Measurements from ENCODE around the gene ASAP2.

The ASAP2 gene

DNA sequence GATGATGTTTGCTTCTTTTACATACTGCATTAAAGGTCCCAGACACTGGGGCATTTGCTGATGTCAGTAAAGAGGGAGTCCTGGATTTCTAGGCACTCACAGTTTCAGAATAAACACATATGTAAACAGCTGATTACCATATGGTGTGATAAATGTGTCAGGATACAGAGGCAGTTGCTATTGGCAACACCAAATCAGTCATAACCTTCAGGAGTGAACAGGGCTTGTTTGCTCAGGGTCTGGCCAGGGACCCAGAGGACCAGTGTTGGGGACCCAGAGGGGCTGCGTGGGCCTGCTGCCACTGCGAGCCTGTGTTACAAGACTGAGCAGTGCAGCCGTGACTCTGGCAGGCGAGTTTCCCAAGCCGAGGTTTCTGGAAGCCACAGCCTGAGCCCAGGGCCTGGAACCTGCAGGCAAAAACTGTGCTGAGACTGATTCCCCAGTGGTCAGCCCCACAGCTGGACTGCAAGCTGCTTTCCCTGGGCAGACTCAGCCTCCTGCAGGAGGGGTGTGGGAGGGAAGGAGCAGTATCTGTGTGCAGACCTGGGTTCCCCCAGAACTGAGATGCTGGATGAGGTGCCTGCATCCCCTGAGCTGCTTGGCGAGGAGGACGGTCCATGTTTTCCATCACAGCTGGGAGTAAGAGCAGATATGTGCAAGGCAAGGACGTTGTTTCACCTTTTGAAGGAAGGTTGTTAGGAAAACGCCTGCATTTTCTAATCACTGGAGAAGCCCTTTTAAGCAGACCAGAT is 23.6 kb downstream of the ASAP2 start:
- H3K9me3 ChIP-seq (ENCODE audit: low read depth, low read length): no peaks in the 10 kb centered on the region
- no peak overlapping the region for H3K9ac ChIP-seq (ENCODE audit: insufficient read length)
- TF ChIP-seq EZH2 (IDR thresholded peaks at IDR 0.05) (no peak), POLR2AphosphoS5 (IDR thresholded peaks at IDR 0.05; ENCODE audit: borderline replicate concordance, low read depth, low read length) (no peak), FOXP2 (optimal IDR thresholded peaks at IDR 0.05; ENCODE audit: control extremely low read depth, extremely low read length, insufficient read depth) (no peak)
- H3K27ac ChIP-seq: no peak overlapping the region
- H3K4me3 ChIP-seq: no peak overlapping the region
- no peaks in the 10 kb centered on the region for H3K36me3 ChIP-seq (ENCODE audit: insufficient read depth, low read length)
- DNase-seq (ENCODE audit: low read depth, low spot score): no peak

DNA sequence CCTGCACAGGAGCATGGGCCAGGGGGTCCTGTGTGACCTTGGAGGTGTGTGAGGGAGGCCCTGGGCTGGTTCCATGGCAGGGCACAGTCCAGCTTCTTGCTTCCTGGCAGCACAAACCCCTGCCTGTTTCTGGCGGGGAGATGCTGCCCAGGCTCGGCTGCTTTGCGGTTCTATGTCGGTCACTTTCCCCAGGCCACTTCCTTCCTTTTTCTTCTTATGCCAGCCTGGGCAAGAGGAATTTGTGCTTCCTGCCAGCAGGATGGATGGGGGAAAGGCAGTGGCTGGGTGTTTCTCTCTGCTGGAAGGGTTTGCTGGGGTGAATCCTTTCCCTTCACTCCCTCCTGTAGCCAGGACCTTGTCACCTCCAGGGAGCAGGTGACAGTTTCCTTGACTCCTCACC is 24.3 kb downstream of the ASAP2 start:
- H3K9me3 ChIP-seq (ENCODE audit: low read depth, low read length): no peaks in the 10 kb centered on the region
- H3K27ac ChIP-seq: no peak overlapping the region
- no peak for DNase-seq (ENCODE audit: low read depth, low spot score)
- H3K4me3 ChIP-seq: no peak overlapping the region
- H3K9ac ChIP-seq (ENCODE audit: insufficient read length): no peak overlapping the region
- no peak for TF ChIP-seq FOXP2 (optimal IDR thresholded peaks at IDR 0.05; ENCODE audit: control extremely low read depth, extremely low read length, insufficient read depth)
- no peak for TF ChIP-seq EZH2 (IDR thresholded peaks at IDR 0.05)
- TF ChIP-seq POLR2AphosphoS5 (IDR thresholded peaks at IDR 0.05; ENCODE audit: borderline replicate concordance, low read depth, low read length): no peak
- no peaks in the 10 kb centered on the region for H3K36me3 ChIP-seq (ENCODE audit: insufficient read depth, low read length)

DNA sequence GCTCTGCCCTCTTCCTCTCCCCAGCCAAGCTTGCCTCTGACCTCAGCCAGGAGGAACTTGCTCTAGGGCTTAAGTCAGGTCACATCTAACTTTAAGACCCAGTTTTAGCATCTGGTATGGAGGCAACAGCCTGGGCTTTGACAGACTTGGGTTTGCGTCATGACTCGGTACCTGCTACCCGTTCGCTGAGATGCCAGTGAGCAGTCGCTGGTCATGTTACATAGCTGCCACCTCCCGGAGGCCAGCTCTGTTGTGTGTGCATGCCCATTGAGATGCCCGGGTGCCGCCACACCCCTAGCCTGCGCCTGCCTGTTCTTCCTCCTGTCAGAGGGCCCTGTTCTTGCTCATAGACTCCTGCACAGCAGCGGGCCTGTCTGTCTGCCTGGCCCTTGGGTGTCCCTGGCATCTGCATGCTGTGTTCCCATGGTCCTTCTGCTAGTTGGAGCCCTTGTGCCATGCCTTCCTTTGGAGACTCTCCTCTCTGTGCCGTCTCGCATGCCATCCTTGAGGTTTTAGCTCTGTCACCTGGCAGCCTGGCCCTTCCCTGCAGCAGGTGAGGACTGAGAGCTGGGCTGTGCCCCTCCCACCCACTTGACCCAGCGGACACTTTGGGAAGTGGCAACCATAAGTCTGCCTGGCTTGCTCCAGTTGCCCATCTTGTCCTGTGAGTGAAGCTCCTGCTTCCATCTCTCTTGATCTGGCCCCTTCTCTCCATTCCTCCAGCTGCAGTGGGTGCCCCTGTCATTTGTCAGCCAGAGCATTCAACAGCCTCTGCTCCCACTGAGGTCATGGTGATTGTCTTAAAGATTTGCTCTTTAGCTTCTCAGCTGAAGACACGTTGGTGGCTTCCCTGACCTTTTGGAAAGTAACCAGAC is 24.9 kb downstream of the ASAP2 start:
- TF ChIP-seq FOXP2 (optimal IDR thresholded peaks at IDR 0.05; ENCODE audit: control extremely low read depth, extremely low read length, insufficient read depth): no peak
- no peak for TF ChIP-seq POLR2AphosphoS5 (IDR thresholded peaks at IDR 0.05; ENCODE audit: borderline replicate concordance, low read depth, low read length)
- TF ChIP-seq EZH2 (IDR thresholded peaks at IDR 0.05): no peak
- Histone ChIP-seq H3K4me3 (no peak overlapping the region), H3K9ac (ENCODE audit: insufficient read length) (no peak overlapping the region), H3K27ac (no peak overlapping the region), H3K36me3 (ENCODE audit: insufficient read depth, low read length) (no peaks in the 10 kb centered on the region), H3K9me3 (ENCODE audit: low read depth, low read length) (no peaks in the 10 kb centered on the region)
- DNase-seq (ENCODE audit: low read depth, low spot score): no peak

DNA sequence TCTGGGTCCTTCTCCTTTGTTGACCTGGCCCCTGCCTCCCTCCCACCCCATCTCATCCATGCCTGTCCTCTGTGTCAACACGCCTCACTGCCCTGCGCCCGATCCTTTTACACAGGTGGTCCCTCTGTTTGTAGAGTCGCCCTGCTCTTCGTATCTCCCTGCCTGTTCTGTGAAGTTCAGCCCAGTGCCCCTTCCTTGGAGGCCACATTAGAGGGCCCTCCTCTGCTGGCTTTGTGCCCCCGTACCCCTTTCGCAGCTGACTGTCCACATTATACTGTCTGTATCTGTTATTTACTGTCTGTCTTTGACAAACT is 25.5 kb downstream of the ASAP2 start:
- TF ChIP-seq POLR2AphosphoS5 (IDR thresholded peaks at IDR 0.05; ENCODE audit: borderline replicate concordance, low read depth, low read length) (no peak), FOXP2 (optimal IDR thresholded peaks at IDR 0.05; ENCODE audit: control extremely low read depth, extremely low read length, insufficient read depth) (no peak), EZH2 (IDR thresholded peaks at IDR 0.05) (no peak)

DNA sequence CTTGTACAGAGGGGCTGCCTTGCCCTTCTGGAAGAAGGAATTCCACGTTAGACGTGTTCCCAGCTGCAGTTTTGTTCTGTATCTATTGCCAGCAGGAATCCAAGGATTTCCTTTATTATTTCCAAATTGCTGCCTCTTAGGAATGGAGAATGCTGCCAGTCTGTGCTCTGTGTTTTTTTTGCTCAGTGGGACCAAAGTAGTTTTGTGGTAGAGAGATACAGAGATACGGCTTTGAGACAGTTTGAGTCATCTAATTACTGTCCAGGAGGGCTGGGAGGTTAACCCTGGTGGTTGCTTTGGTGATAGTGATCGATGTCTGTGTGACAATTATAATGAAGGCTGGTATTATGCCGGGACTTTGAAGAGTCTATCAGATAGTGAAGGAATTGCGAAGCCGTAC is 26.3 kb downstream of the ASAP2 start:
- no peak overlapping the region for H3K27ac ChIP-seq
- H3K9ac ChIP-seq (ENCODE audit: insufficient read length): no peak overlapping the region
- H3K4me3 ChIP-seq: no peak overlapping the region
- TF ChIP-seq FOXP2 (optimal IDR thresholded peaks at IDR 0.05; ENCODE audit: control extremely low read depth, extremely low read length, insufficient read depth) (no peak), EZH2 (IDR thresholded peaks at IDR 0.05) (no peak), POLR2AphosphoS5 (IDR thresholded peaks at IDR 0.05; ENCODE audit: borderline replicate concordance, low read depth, low read length) (no peak)
- no peaks in the 10 kb centered on the region for H3K36me3 ChIP-seq (ENCODE audit: insufficient read depth, low read length)
- H3K9me3 ChIP-seq (ENCODE audit: low read depth, low read length): no peaks in the 10 kb centered on the region
- no peak for DNase-seq (ENCODE audit: low read depth, low spot score)

More for the DNA sequence above, 25.5 kb downstream of the ASAP2 start:
- Histone ChIP-seq H3K9me3 (ENCODE audit: low read depth, low read length) (no peaks in the 10 kb centered on the region), H3K4me3 (no peak overlapping the region), H3K36me3 (ENCODE audit: insufficient read depth, low read length) (no peaks in the 10 kb centered on the region), H3K9ac (ENCODE audit: insufficient read length) (no peak overlapping the region), H3K27ac (no peak overlapping the region)
- no peak for DNase-seq (ENCODE audit: low read depth, low spot score)

DNA sequence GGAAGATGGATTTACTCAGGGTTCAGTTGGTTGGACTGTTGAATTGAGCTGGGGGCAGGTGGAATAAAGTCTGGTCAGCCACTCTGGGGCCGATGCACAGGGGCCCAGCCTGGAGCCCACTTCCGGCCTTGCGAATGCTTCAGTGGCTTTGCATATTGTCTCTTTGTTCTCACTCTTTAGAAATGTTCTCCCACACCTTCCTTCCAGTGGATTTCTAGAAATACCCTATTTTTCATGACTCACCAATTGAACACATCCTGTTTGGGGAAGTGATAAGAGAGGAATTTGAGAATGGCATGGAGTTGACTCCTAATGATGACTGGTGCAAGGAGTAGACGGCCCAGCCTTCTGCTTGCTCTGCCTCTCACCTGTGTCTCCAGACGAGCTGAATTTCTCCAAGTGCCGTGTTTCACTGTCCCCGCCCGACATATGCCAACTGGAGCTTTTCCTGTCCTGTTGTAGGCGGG is 28.1 kb downstream of the ASAP2 start:
- H3K9ac ChIP-seq (ENCODE audit: insufficient read length): no peak overlapping the region
- DNase-seq (ENCODE audit: low read depth, low spot score): no peak
- H3K27ac ChIP-seq: no peak overlapping the region
- TF ChIP-seq EZH2 (IDR thresholded peaks at IDR 0.05) (no peak), FOXP2 (optimal IDR thresholded peaks at IDR 0.05; ENCODE audit: control extremely low read depth, extremely low read length, insufficient read depth) (no peak), POLR2AphosphoS5 (IDR thresholded peaks at IDR 0.05; ENCODE audit: borderline replicate concordance, low read depth, low read length) (no peak)
- H3K4me3 ChIP-seq: no peak overlapping the region
- H3K9me3 ChIP-seq (ENCODE audit: low read depth, low read length): no peaks in the 10 kb centered on the region
- no peaks in the 10 kb centered on the region for H3K36me3 ChIP-seq (ENCODE audit: insufficient read depth, low read length)

DNA sequence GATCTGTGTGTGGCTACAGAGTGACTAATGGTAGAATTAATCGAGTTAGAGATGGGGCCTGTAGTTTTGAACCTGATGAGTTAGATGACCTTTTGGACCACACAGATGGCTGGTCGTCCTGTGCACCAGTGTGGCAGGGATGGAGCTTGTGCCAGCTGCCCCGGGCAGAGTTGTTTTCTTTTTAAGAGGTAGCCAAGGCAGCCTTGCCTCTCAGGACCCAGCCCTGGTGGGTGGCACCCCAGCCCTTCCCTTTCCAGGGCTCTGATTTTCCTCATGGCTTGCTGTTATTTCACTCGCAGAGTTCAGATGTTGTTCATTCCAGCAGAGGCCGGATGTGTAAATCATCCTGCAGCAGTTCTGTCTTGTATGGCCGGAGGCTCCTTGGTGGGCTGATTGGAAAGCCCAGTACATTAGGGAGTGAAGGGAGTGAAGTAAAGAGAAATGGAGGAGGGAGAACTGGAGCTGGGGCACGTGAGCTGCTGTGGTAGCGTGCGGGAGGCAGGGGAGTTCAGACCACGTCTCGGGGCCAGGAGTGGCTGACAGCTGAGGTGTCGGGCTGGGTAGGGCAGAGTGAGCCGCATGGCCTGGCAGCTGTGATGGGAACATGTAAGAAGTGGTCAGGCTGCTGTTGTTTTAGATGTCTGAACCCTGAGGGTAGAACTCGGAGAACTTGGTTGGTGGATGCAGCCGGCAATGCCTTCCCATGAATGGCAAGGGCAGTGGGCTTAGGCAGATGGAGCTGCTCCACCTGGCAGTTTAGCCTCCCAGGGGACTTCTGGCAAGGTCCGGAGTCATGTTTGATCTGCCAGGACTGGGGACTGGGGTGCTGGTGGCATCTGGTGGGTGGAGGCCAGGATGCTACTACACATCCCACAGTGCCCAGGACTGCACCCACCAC is 28.8 kb downstream of the ASAP2 start:
- H3K27ac ChIP-seq: no peak overlapping the region

DNA sequence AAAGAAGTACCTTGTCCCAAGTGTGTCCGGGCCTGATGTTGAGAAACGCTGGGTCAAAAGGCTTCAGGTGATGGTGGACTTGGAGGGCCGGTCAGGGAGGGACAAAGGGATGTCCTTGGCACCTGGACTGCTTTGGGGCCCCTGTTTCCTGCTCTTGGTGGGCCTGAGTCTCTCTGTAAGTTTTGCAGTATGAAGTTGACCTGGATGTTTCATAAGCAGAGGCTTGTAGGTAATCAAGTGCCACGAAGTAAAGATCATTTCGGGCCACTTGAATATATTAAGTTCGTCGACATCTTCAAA is 29.4 kb downstream of the ASAP2 start:
- DNase-seq (ENCODE audit: low read depth, low spot score): no peak
- Histone ChIP-seq H3K36me3 (ENCODE audit: insufficient read depth, low read length) (no peaks in the 10 kb centered on the region), H3K9ac (ENCODE audit: insufficient read length) (no peak overlapping the region), H3K4me3 (no peak overlapping the region), H3K27ac (no peak overlapping the region), H3K9me3 (ENCODE audit: low read depth, low read length) (no peaks in the 10 kb centered on the region)
- no peak for TF ChIP-seq FOXP2 (optimal IDR thresholded peaks at IDR 0.05; ENCODE audit: control extremely low read depth, extremely low read length, insufficient read depth)
- TF ChIP-seq POLR2AphosphoS5 (IDR thresholded peaks at IDR 0.05; ENCODE audit: borderline replicate concordance, low read depth, low read length): no peak

More for the DNA sequence above, 28.8 kb downstream of the ASAP2 start:
- TF ChIP-seq FOXP2 (optimal IDR thresholded peaks at IDR 0.05; ENCODE audit: control extremely low read depth, extremely low read length, insufficient read depth) (no peak), EZH2 (IDR thresholded peaks at IDR 0.05) (no peak), POLR2AphosphoS5 (IDR thresholded peaks at IDR 0.05; ENCODE audit: borderline replicate concordance, low read depth, low read length) (no peak)
- Histone ChIP-seq H3K4me3 (no peak overlapping the region), H3K9me3 (ENCODE audit: low read depth, low read length) (no peaks in the 10 kb centered on the region), H3K36me3 (ENCODE audit: insufficient read depth, low read length) (no peaks in the 10 kb centered on the region), H3K9ac (ENCODE audit: insufficient read length) (no peak overlapping the region)
- DNase-seq (ENCODE audit: low read depth, low spot score): no peak

Data from SK-N-MC (cell line).